Natural killer cell (primary cell): Measurements from ENCODE around the gene KCNC4. TPM values are rescaled to one million over a fixed set of nuclear protein-coding genes. Genes with fewer than 3 reads are reported as not detected.

ENCODE experiments used
- ATAC-seq, 3 donors: fragments of 150-1000 bp in 2 of 3; fragments of 200-7000 bp in 1 of 3; cut with Tn5 transposase; 1 replicate in 1 of 3; 2 replicates in 2 of 3; pipeline ENCODE4 v1.10.0; 2021; ENCODE audit warnings: mild to moderate bottlenecking in 2 of 3, moderate library complexity in 2 of 3
- DNase-seq, 2 donors: peaks; one replicate each; pipeline versions ENCODE4 v3.0.0 to v3.0.0-alpha.2; 2013 to 2021; ENCODE audit warnings: mixed read lengths in 1 of 2
- H3K27ac ChIP-seq: one replicate; pipeline ENCODE4 v1.5.1; 2013; ENCODE audit warnings: mild to moderate bottlenecking, low read length
- H3K27me3 ChIP-seq: one replicate; pipeline ENCODE4 v1.6.1; 2013; ENCODE audit warnings: low read length; ENCODE audit not compliant: control insufficient read depth, insufficient read depth
- H3K36me3 ChIP-seq: one replicate; pipeline ENCODE4 v1.6.1; 2013; ENCODE audit warnings: low read length; ENCODE audit not compliant: control insufficient read depth, insufficient read depth
- H3K4me1 ChIP-seq: one replicate; pipeline ENCODE4 v1.6.1; 2013; ENCODE audit warnings: low read length; ENCODE audit not compliant: control insufficient read depth, insufficient read depth
- H3K4me3 ChIP-seq: one replicate; pipeline ENCODE4 v1.5.1; 2013; ENCODE audit warnings: low read length
- H3K9me3 ChIP-seq: one replicate; pipeline ENCODE4 v1.6.1; 2013; ENCODE audit warnings: low read length; ENCODE audit not compliant: control insufficient read depth, insufficient read depth
- H3K27ac Mint-ChIP-seq, 2 donors: one replicate each; pipeline ENCODE4 v1.8.0; 2022; ENCODE audit warnings: mild to moderate bottlenecking in 2 of 2, mixed read lengths in 2 of 2, moderate library complexity in 1 of 2
- H3K27me3 Mint-ChIP-seq, 2 donors: one replicate each; pipeline ENCODE4 v1.8.0; 2022; ENCODE audit warnings: low read depth in 2 of 2, mixed read lengths in 2 of 2
- H3K36me3 Mint-ChIP-seq: one replicate; pipeline ENCODE4 v1.8.0; 2022; ENCODE audit warnings: mixed read lengths
- H3K4me1 Mint-ChIP-seq, 2 donors: one replicate each; pipeline ENCODE4 v1.8.0; 2022; ENCODE audit warnings: mixed read lengths in 2 of 2
- H3K4me3 Mint-ChIP-seq: one replicate; pipeline ENCODE4 v1.8.0; 2022; ENCODE audit warnings: mild to moderate bottlenecking, moderate library complexity, mixed read lengths
- H3K9me3 Mint-ChIP-seq, 2 donors: one replicate each; pipeline ENCODE4 v1.8.0; 2022; ENCODE audit warnings: mixed read lengths in 2 of 2
- WGBS: methylation state at CpG from one replicate; pipeline ENCODE4 v1.1.7; 2013; ENCODE audit warnings: missing lambda C conversion rate; ENCODE audit not compliant: insufficient coverage; 5-methylcytosine and 5-hydroxymethylcytosine counted together
- intact Hi-C: fragments of 100-400 bp; cut with micrococcal nuclease; formaldehyde crosslinking; loops from one replicate; pipeline ENCODE4 v1.14.2; 2022
- total RNA-seq, 4 donors: library from RNA; stranded (reverse); fragments of 120-200 nt in 1 of 4; gene quantifications; one replicate each; pipeline versions ENCODE4 v1.2.3 to v1.2.4, GENCODE V29; 2013 to 2022
- TF ChIP-seq, protein P1 (sequence below): fragments of 200-600 bp; IDR thresholded peaks from one replicate; pipeline ENCODE4 v1.8.0; 2022; ENCODE audit warnings: antibody characterized with exemption

KCNC4 gene
- total RNA-seq, 3 donors from 2014 or later (not counting 1 experiment from before 2014, with no cell fraction given): 2.5 to 3.9 (median 3.3) TPM

DNA sequence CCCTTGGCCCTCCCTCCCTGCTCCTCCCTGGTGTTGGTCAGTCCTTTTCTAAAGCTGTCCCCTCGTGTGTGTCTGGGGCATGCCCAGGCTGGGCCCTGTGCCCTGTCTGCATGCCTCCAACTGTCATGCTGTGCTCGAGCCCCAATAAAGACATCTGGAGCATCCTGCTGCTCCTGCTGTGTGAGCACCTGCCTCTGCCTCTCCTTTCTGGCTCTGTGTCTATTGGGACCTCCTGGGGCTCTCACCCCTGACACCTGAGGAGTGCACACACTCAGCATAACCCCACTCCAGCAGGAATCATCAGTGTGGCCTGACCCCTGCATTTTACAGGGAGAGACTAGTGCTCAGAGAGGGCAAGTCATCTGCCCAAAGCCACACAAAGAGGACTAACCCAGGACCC is 23.7 kb downstream of the KCNC4 start:
- H3K4me1 ChIP-seq: no peaks in the 10 kb centered on the region
- no peak overlapping the region for H3K4me3 ChIP-seq
- 80% methylated on average over 2 of the region's 2 CpGs for WGBS
- ATAC-seq (no peak), DNase-seq (no peak)
- TF ChIP-seq, protein P1, sequence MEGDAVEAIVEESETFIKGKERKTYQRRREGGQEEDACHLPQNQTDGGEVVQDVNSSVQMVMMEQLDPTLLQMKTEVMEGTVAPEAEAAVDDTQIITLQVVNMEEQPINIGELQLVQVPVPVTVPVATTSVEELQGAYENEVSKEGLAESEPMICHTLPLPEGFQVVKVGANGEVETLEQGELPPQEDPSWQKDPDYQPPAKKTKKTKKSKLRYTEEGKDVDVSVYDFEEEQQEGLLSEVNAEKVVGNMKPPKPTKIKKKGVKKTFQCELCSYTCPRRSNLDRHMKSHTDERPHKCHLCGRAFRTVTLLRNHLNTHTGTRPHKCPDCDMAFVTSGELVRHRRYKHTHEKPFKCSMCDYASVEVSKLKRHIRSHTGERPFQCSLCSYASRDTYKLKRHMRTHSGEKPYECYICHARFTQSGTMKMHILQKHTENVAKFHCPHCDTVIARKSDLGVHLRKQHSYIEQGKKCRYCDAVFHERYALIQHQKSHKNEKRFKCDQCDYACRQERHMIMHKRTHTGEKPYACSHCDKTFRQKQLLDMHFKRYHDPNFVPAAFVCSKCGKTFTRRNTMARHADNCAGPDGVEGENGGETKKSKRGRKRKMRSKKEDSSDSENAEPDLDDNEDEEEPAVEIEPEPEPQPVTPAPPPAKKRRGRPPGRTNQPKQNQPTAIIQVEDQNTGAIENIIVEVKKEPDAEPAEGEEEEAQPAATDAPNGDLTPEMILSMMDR: no peak
- H3K27ac Mint-ChIP-seq: no peak overlapping the region
- H3K9me3 ChIP-seq: no peaks in the 10 kb centered on the region
- H3K4me1 Mint-ChIP-seq: no peaks in the 10 kb centered on the region
- H3K27me3 Mint-ChIP-seq: no peaks in the 10 kb centered on the region
- H3K27me3 ChIP-seq: no peaks in the 10 kb centered on the region
- H3K9me3 Mint-ChIP-seq: no peaks in the 10 kb centered on the region
- intact Hi-C loops: no loop called here
- no peaks in the 10 kb centered on the region for H3K36me3 ChIP-seq
- H3K27ac ChIP-seq: no peak overlapping the region
- H3K4me3 Mint-ChIP-seq: no peak overlapping the region
- no peaks in the 10 kb centered on the region for H3K36me3 Mint-ChIP-seq

DNA sequence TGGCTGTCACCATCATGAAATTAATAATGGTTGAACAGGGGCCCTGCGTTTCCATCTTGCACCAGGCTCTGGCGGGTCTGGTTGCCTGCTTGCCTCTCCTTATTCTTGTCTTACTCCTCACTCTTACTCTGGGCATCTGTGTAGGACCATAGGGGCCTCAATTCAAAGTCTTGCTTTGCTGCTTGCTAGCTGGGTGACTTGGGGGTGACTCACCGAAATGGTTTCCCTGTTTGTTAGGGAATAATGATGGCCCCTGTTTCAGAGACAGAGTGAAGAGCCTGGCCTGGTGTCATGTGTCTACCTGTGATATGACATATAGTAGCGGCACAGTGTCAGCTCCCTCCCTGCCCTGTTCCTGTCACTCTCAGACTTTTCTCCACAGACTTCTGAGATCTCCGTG is 24.6 kb downstream of the KCNC4 start:
- Histone ChIP-seq H3K4me3 (no peak overlapping the region), H3K9me3 (no peaks in the 10 kb centered on the region), H3K27ac (no peak overlapping the region), H3K4me1 (no peaks in the 10 kb centered on the region), H3K36me3 (no peaks in the 10 kb centered on the region), H3K27me3 (no peaks in the 10 kb centered on the region)
- H3K27ac Mint-ChIP-seq: no peak overlapping the region
- no peak for ATAC-seq
- H3K36me3 Mint-ChIP-seq: no peaks in the 10 kb centered on the region
- WGBS: 87% methylated on average over 5 of the region's 5 CpGs
- TF ChIP-seq, protein P1: no peak
- H3K4me3 Mint-ChIP-seq: no peak overlapping the region
- no peaks in the 10 kb centered on the region for H3K27me3 Mint-ChIP-seq
- H3K4me1 Mint-ChIP-seq: no peaks in the 10 kb centered on the region
- intact Hi-C loops: no loop called here
- DNase-seq: no peak
- no peaks in the 10 kb centered on the region for H3K9me3 Mint-ChIP-seq

DNA sequence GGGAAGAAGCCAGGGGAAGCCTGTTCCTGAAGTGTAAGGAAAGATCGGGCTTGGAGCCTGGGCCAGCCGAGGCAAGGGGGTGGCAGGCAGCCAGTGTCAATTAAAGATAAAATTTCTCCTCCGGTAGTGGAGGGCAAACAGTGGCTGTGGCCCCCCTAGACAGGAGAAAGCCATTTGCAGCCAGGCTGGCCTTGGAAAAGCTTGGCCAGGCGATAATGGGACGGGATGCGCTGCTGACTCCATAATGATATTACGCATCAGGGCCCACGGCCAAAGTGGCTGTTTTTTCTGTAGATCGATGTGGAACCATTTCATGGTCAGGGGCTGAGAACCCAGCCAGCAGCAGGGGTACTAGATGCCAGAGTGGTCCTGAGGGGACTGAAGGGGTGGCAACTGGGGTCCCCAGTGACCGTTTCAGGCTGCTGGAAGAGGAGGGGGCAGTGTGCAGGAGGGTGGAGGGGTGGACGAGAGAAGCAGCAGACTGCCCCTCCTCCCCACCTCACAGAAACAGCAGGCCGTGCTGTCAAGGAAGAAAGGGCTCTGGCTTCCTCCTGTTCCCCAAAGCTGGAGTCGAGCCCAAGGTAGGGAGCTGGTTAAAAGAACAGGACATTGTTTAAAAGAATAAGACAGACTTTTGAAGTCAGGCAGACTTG is 25.2 kb downstream of the KCNC4 start:
- H3K4me3 ChIP-seq: no peak overlapping the region
- no peaks in the 10 kb centered on the region for H3K4me1 ChIP-seq
- DNase-seq (no peak), ATAC-seq (no peak)
- no peak overlapping the region for H3K27ac Mint-ChIP-seq
- no peaks in the 10 kb centered on the region for H3K36me3 Mint-ChIP-seq
- H3K27me3 ChIP-seq: no peaks in the 10 kb centered on the region
- WGBS: 94% methylated on average over 10 of the region's 13 CpGs
- H3K9me3 ChIP-seq: no peaks in the 10 kb centered on the region
- intact Hi-C loops: no loop called here
- no peaks in the 10 kb centered on the region for H3K4me1 Mint-ChIP-seq
- no peak overlapping the region for H3K27ac ChIP-seq
- H3K4me3 Mint-ChIP-seq: no peak overlapping the region
- no peaks in the 10 kb centered on the region for H3K27me3 Mint-ChIP-seq
- no peaks in the 10 kb centered on the region for H3K9me3 Mint-ChIP-seq
- TF ChIP-seq, protein P1: no peak
- no peaks in the 10 kb centered on the region for H3K36me3 ChIP-seq
